NK-92 (cell line): Measurements from ENCODE around the gene RAB31.

ENCODE experiments used
- DNase-seq: peaks from one replicate; lab custom pipeline; 2025; ENCODE audit not compliant: unreplicated experiment; lab: John Stamatoyannopoulos, UW

Gene RAB31

DNA sequence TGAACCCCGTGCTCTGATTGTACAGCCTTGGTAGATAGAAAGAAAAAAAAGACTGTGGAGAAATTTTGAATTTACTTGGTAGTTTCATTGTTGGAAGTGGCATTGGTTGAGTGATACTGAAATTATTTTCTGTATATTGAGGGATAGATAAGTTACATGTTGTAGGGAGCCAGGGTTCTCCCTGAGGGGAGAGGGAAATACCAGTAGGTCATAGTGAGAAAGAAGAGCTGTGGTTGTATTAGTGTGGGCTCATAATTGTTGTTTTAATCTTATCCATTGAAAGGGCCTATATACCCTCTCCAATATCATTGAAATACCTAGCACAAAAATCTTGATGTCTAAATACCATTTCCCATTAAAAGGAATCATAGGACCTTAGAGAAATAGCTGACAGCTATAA, 16.9 kb upstream of the RAB31 start:
- DNase-seq = no peak

DNA sequence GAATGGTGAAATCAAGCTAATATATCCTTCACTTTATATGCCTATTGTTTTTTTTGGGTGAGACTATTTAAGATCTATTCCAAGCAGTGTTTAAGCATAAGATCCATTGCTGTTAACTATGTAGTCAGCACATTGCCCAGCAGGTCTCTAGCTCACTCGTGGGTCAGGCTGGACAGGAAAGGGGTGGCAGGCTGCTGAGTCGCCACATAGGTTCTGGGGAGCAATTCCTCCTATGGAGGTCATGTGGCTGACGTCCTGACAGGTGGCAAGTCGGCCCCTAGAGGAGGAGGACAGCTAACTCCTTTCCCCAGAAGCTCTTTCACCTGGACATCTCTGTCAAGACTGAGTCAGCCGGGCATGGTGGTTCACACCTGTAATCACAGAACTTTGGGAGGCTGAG, 13.9 kb upstream of the RAB31 start:
- no peak for DNase-seq

DNA sequence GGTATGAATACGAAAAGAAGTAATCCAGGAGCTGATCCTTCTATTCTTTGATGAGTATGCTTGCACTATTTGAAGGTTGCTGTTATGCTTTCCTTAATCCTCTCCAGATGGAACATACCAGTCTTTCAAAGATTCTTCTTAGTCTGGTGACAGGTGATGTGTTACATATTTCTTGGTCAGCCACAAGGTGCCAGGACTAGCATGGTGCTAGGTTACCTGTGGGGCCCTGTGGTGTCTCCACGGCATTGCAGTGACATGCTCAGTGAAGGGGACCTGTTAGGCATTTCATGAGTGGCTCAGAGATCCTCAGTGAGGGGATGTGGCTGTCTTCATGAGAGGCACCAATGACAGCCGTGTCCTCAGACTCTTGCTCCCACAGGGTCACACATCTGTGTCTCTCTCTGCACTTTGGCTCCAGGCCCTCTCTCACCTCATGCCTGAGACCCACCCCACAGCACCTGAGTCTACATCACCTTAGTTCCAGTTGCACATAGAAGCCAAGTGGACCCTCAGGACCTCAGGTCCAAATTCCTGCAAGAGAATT, 13.1 kb upstream of the RAB31 start:
- DNase-seq = no peak

DNA sequence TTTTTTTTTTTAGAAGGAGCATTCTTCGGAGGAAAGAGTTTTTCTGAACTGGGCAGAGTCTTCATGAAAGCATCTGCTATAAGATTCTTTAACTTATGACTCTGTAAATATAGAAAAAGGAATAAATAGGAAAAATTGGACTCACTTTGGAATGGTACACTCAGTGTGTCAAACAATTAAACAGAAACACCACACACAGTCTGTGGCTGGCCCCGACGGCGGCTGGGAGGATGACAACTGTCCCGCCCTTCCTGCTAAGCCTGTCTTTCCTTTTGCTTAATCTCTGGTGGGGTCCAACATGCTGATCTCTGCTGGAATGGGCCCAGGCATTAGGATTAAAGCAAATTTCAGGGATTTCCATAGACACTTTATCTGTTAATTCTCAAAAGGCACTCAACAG, 12.5 kb upstream of the RAB31 start:
- DNase-seq = no peak

DNA sequence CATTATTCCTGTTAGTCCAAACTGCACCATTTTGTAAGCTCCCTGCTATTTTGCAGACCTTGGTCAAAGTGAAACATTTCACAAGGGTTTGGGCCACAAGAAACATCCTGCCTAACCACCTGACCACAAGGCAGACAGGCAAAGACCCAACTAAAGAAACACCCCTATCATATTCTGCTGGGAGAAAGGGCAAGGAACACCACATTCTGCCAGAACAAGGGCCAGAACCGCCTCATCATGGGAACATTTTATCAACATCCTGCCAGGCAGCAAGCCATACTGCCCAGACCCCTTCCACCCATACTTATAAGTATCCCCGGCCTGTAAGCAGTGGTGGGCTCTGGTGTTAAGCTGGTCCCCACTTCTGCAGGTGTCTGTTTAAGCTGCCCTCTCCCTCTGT, 12.0 kb upstream of the RAB31 start:
- DNase-seq = no peak

DNA sequence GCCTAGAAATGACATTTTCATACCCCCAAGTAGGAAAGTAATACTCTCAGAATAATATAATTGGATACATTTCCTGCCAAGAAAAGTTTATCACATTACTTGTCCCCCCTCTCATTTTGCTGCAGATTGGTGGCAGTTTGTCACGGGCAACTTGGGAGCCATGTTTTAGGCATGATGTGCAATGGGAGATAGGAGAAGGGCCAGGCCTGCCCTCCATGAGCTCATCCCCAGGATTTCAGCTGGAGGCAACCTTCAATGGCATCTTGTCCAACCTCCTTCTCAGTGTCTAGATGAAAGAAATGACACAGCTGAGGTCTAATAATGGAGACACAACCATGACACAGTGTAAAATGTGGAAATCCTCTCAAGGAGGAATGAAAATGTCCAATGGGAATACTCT, 11.4 kb upstream of the RAB31 start:
- no peak for DNase-seq

DNA sequence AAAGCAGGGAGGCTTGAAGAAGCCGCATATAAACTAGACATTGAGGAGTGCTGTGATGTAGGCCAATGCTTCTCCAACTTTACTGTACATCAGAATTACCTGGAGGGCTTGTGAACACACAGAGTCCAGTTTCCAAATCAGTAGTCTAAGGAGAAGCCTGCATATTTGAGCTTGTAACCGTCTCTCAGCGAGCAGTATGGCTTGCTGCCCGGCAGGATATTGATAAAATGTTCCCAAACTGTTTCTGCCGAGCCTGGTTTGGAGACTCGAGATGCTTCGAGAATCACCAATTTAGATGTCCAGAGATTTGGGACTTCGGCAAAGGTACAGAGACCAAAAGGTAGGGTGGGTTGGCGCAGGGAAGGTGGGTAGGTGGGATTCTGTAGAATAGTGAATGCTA, 11.0 kb upstream of the RAB31 start:
- DNase-seq = no peak

DNA sequence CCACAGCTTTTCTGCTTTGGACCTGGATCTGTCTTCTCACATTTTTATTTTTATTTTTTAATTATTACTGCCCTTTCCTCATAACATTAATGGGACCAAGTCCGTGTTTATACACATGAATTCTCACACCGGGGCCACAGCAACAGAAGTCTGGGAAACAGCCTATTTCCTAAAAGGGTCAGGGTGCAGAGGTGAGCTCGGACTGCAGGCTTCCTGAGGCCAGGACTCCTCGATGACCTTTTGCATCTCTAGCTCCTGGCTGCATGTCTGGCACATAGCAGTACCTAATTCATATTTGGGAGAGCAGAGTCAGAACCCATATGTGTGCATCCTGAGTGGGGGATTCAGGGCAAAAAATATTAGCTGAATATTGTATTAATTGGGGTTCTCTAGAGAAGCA, 9.6 kb upstream of the RAB31 start:
- DNase-seq = no peak

DNA sequence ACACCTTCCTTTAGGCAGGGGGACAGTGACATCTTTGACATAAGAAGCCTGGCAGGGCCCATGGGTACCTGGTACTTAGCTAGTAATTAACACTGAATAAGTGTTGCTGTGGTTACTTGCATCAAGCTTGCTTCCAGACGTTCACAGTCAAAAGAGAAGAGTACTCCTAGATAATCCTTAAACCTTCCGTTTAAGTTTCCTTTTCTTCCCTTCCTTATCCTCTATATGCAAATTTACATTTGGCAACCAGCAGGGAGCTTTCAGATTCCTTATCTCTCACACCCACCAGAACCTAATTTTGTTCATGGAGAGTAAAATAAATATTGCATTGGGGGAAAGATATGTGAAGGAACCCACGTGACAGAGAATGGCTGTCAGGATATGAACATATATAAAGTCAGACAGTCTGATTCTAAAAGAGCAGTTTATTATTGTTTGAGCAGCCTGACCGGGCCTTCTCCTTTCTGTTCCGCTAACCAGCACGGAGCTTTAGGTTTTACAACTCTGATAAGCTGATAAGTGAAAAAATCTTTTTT, 7.8 kb upstream of the RAB31 start:
- no peak for DNase-seq

DNA sequence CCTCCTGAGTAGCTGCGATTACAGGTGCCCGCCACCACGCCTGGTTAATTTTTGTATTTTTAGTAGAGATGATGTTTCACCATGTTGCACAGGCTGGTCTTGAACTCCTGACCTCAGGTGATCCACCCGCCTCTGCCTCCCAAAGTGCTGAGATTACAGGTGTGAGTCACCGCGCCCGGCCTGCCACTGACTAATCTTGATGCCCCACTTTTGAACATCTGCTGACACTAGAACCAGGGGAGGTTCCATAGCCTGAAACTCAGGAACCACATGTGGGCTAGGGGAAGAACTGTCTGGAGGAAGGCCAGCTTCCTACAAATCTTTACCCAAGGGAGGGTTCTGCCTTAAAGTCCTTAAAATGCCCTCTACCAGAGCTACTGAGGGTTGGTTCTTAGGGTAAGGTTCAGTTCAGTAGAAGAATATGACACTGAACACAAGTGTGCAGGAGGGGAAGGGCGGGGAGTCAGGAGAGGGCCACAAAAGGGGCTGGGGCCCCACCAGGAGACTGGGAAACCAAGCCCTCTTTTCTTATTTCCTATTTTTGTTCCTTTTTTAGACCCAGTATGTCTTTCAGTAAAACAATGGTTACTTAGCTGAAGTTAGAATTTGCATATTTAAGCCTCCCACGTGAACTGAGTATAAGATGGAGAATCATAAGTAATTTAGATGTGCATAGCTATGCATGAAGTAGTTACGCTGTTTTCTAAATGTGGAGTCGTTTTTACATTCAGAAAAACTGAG, 6.3 kb upstream of the RAB31 start:
- no peak for DNase-seq

DNA sequence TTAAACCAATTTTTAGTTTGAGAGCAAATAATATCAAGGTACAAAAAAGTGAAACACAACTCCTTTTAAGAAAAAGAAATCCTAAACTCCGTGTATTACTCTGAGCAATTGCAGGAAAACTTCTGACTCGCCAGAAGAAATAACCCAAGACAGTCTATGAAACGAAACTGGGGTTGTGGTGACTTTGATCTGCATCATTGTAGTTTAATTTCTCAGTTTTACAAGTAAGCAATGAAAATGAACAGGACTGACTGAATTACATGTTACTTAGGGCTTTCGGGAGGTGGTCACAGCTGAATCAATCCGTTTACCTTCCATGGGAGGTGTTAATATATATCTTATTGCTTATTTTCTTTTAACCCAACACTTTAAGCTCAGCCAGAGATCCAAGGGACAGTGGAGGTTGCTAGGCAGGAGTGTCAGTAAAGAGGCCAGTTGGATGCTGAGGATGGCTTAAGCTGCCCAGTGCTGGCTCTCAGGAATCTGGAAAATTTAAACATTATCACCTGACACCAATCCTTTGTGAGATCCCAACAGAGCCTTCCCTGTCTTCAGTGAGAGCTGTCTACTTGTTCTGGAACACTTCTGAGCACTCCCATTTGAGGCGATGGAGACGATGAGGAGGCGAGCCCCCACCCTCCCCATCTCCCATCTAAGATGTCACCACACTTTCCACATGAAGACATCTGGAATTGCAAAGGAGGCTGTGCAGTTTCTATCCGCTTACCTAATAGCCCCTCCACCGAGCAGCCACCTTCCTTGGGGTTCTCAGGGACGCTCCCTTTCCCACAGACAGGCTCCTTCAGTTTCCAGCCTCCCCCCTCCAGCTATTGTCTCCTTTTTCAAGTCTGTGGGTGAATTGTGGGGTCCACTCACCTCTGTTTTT, 3.6 kb upstream of the RAB31 start:
- DNase-seq = no peak

DNA sequence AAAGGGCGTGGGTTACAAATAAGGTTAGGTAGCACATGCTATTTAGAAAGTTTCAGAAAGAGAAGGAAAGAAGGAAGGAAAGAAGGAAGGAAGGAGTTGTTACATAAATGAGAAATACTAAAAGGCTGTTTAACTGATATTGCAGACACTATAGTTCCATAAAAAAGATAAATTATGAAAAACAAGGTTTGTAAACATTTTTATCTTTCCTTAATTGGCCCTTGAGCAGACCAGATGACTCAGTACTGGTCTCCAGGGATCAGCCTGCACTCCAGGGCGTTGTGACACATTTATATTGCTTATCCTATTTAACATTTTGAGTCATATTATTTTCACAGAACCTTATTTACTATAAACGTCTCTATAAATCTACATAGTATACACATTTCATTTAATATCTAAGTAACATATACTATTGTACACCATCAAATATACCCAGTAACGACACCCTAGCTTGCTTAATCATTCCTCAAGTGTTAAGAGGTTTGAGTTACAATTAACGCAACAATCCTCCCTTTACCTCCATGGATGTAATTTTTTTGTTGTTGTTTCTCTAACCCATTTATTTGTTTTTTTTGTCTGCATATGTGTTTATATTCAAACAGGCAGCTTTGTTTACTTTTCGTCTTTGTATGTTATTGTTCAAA, 2.8 kb upstream of the RAB31 start:
- no peak for DNase-seq

DNA sequence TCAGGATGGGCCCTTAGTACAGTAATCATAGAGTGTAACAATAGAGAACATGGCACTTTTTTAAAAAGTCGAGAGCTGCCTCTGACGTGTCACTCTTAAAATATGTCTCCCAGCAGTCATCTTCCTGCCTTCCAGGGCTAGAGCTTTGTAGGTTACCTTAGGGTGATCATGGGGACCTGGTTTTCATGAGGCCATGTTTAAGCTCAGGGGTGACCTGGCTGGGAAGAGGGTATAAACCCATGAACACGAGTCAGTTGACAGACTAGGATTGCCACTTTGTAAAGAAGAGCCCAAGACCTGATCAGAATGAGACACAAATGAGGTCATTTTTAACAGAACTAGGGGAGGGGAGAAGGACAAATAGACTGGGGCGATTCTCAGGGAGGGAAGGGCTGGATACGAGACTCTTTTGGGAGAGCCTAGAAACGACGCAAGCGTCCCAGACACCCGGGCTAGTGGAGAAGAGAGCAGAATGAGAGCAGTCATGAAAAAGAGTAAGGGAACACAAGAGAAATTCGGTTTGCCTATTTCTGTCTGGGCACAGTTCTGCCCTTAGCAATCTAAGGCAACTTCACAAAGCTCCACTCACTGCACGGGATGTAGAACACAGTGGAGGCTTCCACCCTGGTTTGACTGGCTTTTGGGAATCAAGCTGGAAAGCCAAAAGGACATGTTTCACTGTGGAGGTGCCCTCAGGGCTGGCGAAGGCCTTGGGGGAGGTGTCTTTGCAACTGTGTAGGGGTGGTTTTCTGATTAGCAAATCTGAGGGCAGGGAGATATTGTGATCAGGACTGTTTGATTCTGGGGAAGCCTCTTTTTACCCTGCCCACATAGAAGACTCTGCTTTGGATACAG, 1.8 kb upstream of the RAB31 start:
- DNase-seq = no peak

DNA sequence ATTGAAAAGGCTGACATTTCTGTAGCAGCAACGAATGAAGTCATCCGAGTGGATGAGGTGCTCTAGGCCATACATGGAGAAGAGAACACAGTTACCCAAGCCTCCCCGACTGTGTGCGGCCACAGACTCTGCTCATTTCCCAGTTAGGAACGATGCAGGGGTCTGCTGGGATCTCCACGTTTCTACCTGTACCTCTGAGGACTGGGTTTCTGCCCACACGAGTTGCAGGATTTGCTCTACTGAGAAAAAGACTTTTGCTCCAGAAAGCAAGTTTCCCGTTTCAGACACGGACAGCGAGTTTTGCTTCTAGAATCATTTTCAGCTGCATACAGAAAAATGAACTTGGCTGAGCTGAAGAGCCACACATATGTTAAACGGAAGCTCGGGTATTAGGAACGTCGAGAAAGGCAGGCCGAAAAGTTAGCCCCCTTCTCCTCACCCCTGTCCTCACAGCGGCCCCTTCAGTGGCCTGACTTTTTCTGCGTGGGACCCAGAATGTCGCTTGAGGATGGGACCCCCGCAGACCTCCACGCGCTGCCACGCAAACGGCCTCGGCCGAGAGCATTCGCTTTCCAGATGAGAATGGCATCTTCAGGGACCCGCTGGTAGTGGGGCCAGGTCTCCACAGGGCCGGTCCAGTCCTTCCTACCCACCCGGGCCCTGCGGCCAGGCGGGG, 582 bp upstream of the RAB31 start:
- no peak for DNase-seq

DNA sequence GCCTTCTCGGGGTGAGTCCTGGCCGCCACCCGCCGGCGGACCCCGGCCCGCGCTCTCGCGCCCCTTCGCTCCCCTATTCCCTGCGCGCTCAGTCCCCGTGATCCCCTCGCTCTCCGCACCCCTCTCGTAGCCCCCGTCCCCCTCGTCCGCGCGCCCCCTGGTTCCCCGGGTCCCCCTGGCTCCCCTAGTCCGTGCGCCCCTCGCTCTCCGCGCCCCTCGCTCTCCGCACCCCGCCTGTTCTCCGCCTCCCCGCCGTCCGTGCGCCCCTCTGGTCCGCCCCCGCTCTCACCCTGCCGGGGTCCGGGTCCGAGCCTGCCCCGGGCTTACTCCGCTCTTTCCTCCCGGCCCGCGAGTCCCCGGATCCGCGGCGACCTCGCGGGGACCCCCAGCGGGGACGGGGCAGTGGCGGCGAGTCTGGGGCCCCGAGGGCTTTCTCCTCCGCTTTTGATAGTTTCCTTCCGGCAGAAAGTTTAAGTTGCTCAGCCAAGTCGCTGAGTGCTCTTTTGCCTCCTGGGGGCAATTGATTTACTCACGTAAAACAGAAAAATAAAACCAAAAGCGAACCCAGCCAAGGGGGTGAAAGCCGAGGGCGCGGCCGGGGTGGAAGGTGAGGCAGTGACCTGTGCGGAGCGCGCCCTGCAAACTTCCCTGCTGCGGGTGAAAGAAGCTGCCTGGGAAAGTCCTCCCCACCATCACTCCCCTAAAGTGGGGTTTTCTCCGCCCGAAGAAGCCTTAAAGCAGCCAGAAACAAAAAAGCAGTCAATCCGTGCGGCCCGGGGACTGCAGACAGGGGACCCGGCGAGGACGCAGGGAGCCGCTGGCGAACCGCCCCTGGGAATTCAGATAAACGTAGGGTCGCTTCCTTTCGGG, 568 bp downstream of the RAB31 start:
- DNase-seq = no peak

DNA sequence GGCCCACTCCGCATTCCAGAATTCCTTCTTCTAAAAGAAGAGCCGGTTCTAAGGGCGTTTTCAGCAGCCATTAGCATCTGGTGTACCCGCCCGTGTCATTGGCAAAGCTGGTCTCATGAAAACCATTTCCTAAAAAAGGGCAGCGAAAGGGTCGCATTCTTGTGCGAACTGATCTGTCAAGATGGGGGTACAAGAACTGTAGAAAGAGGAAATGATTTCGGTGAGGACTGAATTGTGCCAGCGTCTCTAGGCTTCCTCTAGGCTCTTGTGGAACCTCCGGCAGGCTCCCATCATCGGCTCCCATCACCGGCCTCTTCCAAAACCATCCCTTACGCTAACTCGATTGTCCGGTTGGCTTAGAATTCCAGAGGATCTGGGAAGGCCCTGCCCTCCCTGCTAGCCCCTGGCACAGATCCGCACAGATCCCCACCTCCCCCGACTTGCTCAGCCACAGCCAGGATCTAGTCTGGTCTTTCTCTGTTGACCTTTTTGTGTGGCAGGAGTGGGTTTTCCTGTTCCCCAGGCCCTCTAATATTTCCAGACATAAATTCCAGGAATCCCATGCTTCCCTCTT, 1.3 kb downstream of the RAB31 start:
- DNase-seq = no peak

DNA sequence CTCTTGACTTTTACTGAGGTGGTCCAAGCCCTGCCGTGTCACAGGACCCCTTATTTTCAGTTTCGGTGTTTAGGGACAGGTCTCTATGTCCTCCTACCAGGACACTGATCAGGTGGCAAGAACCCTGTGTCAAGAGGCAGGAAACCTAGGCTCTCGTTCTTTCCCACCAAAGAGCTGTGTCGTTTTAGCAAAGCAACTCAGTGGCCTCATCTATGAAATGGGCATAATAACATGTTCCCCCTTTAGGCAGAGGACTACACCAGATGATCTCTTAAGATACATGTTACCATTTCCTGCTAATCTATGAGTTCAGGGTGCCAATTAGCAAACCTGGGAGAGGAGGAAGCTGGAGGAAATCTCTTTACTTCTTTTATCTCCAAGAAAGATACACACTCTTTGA, 1.9 kb downstream of the RAB31 start:
- no peak for DNase-seq

DNA sequence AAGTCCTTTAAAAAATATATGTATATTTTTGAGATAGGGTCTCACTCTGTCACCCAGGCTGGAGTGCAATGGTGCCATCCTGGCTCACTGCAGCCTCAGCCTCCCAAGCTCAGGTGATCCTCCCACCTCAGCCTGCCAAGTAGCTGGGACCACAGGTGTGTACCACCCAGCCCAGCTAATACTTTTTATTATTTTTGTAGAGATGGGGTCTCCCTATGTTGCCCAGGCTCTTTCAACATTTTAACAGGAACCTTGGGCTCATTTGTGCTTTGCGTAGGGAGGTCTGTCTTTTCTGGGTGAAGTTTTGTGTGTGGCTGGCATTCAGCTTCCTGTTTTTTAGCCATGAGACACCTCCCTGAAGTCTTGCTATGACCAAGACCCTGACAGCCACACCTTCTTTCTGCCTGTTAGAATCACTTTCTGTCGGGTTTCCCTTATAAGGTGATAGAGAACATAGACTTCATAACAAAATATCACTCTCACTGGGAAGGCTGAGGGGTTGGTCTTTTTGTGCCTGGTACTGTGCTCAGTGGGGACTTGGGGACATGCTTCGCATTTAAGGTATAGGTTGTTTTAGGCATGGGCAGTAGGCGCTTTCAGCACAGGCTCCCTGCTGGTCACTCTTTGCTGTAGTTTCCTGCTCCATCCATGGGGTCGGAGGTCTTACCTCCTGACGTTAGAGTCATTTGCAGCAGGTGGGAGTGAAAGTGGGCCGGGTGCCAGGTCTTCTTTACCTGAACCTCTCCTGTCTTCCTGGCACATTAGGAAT, 3.4 kb downstream of the RAB31 start:
- DNase-seq = no peak
